Measurements from ENCODE around the gene KCNJ18.
"Not testable (repeated sequence)": the region's sequence is repeated elsewhere in the genome, so short reads cannot be mapped to it uniquely, and the experiment has no call there.

Gene KCNJ18

GRCh38 chr17:21691883-21692703, at the start of gene KCNJ18:
KCNJ18 (plus strand) TSS chr17:21692523; CDS start chr17:21702787, 10,264 bp downstream.
- DNase-seq: not testable (repeated sequence)

- DNase-seq: not testable (repeated sequence)
These were observed 44.2 kb upstream of the KCNJ18 start for GRCh38 chr17:21648125-21648524.

- DNase-seq: not testable (repeated sequence)
These were observed 42.3 kb upstream of the KCNJ18 start for GRCh38 chr17:21650043-21650442.

GRCh38 chr17:21652049-21652448, 40.3 kb upstream of the KCNJ18 start:
- not testable (repeated sequence) for DNase-seq

- DNase-seq: not testable (repeated sequence)
These were observed 39.1 kb upstream of the KCNJ18 start for GRCh38 chr17:21653211-21653610.

- not testable (repeated sequence) for DNase-seq
These were observed 35.6 kb upstream of the KCNJ18 start for GRCh38 chr17:21656518-21657309.

- not testable (repeated sequence) for DNase-seq
These were observed 32.7 kb upstream of the KCNJ18 start for GRCh38 chr17:21659635-21660034.

GRCh38 chr17:21661455-21661854, 30.9 kb upstream of the KCNJ18 start:
- not testable (repeated sequence) for DNase-seq

- DNase-seq: not testable (repeated sequence)
These were observed 29.2 kb upstream of the KCNJ18 start for GRCh38 chr17:21663166-21663565.

- DNase-seq: not testable (repeated sequence)
These were observed 28.5 kb upstream of the KCNJ18 start for GRCh38 chr17:21663614-21664474.

- DNase-seq: not testable (repeated sequence)
These were observed 27.2 kb upstream of the KCNJ18 start for GRCh38 chr17:21665171-21665570.

- not testable (repeated sequence) for DNase-seq
These were observed 26.3 kb upstream of the KCNJ18 start for GRCh38 chr17:21665935-21666493.

GRCh38 chr17:21666711-21667412, 25.5 kb upstream of the KCNJ18 start:
- DNase-seq: not testable (repeated sequence)

GRCh38 chr17:21667413-21668117, 24.8 kb upstream of the KCNJ18 start:
- not testable (repeated sequence) for DNase-seq

GRCh38 chr17:21668118-21668488, 24.2 kb upstream of the KCNJ18 start:
- DNase-seq: not testable (repeated sequence)

- DNase-seq: not testable (repeated sequence)
These were observed 23.4 kb upstream of the KCNJ18 start for GRCh38 chr17:21668746-21669508.

- not testable (repeated sequence) for DNase-seq
These were observed 22.5 kb upstream of the KCNJ18 start for GRCh38 chr17:21669616-21670360.

GRCh38 chr17:21670361-21671155, 21.8 kb upstream of the KCNJ18 start:
- DNase-seq: not testable (repeated sequence)

GRCh38 chr17:21671437-21671836, 20.9 kb upstream of the KCNJ18 start:
- DNase-seq: not testable (repeated sequence)
